Pons (tissue), 1 donor: ENCODE measurements around the gene WNK2.

Experiments
- DNase-seq: peaks from one replicate; pipeline ENCODE4 v3.0.0-alpha.2; 2016; ENCODE audit warnings: low spot score

The WNK2 gene

GRCh38 chr9:93161786-93162562 is 22.0 kb upstream of the WNK2 start:
- no peak for DNase-seq

GRCh38 chr9:93164085-93164484 is 19.9 kb upstream of the WNK2 start:
- DNase-seq = no peak

GRCh38 chr9:93166699-93167098 is 17.2 kb upstream of the WNK2 start:
- no peak for DNase-seq

- no peak for DNase-seq
Measured at GRCh38 chr9:93167185-93167584, 16.8 kb upstream of the WNK2 start.

- no peak for DNase-seq
Measured at GRCh38 chr9:93167838-93168237, 16.1 kb upstream of the WNK2 start.

- DNase-seq = no peak
Measured at GRCh38 chr9:93168581-93168980, 15.4 kb upstream of the WNK2 start.

- DNase-seq = no peak
Measured at GRCh38 chr9:93169444-93169843, 14.5 kb upstream of the WNK2 start.

GRCh38 chr9:93170571-93170970 is 13.4 kb upstream of the WNK2 start:
- DNase-seq = no peak

GRCh38 chr9:93171261-93171990 is 12.5 kb upstream of the WNK2 start:
- DNase-seq = no peak

- DNase-seq = no peak
Measured at GRCh38 chr9:93172666-93173364, 11.1 kb upstream of the WNK2 start.

GRCh38 chr9:93173365-93174051 is 10.4 kb upstream of the WNK2 start:
- DNase-seq = no peak

- no peak for DNase-seq
Measured at GRCh38 chr9:93174976-93175375, 9.0 kb upstream of the WNK2 start.

- no peak for DNase-seq
Measured at GRCh38 chr9:93177676-93178075, 6.3 kb upstream of the WNK2 start.

- DNase-seq = no peak
Measured at GRCh38 chr9:93178851-93179786, 4.8 kb upstream of the WNK2 start.

GRCh38 chr9:93180938-93181337 is 3.0 kb upstream of the WNK2 start:
- DNase-seq = no peak

- no peak for DNase-seq
Measured at GRCh38 chr9:93181672-93182435, 2.1 kb upstream of the WNK2 start.

- no peak for DNase-seq
Measured at GRCh38 chr9:93182572-93182971, 1.4 kb upstream of the WNK2 start.

- no peak for DNase-seq
Measured at GRCh38 chr9:93183131-93183662, 742 bp upstream of the WNK2 start.

GRCh38 chr9:93184432-93185265 is 710 bp downstream of the WNK2 start:
- no peak for DNase-seq
